Midbrain (tissue), 1 donor: ENCODE measurements around the gene PTCH1.

ENCODE experiments used
- DNase-seq: peaks from one replicate; lab custom pipeline; 2025; lab: John Stamatoyannopoulos, UW

PTCH1 gene

DNA sequence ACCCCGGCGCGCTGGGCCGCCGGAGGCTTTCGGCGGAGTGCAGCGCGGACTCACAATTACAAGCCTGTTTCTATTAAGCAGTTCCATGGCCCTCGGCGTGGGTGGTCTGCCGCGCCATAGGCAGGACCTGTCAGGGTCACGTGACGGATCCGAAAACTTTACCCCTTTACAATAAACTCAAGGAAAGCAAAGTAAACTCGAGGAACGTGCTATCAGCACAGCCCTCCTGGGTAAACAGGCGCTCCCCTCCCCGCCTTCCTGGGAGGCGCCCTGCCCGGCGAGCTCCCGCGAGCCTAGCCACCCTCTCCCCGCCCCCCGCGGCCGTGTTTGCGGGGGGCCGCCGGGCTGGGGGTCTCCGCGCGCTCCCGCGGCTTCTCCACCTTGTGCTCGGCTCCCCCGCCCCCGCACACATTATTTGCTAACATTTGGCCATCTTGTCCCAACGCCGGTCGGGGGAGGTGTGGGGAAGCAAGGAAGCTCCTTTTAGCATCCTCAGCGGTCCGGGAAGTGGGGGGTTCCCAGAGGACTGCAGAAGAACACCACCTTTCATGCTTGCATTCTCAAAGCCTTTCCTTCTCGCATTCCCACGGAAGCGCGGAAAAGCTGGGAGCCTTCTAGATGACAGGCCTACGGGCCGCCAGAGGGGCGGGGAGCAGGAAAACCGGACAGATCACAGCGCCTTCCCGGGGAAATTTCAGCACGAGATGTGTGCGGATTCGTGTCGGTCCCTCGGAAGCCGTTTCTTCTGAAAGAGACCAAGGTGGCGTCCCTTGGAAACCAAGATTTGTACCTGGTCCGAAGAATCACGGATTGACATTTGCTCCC lies at the start of gene PTCH1:
Gene PTCH1 (minus strand): TSS at position 238 of the 825 bp plus-strand sequence.
- DNase-seq, result peak; percentile 53

DNA sequence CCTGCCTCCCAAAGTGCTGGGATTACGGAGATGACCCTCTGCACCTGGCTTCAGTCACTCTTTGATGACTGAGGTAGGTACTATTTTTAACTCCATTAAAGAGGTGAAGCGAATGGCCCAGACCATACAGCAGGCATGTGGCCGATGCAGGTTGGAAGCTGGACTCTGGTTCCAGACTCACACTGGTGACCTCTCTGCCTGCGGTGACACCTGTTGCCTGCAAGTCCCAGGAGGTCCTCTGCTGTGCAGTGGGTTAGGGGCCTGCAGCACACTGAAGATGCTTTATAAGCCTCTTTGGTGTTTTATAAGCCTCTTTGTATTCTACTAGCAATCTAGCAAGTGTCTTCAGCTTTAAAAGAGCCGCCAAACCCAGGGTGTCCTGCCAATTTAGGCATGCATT lies 49.2 kb upstream of the PTCH1 start:
- no peak for DNase-seq

DNA sequence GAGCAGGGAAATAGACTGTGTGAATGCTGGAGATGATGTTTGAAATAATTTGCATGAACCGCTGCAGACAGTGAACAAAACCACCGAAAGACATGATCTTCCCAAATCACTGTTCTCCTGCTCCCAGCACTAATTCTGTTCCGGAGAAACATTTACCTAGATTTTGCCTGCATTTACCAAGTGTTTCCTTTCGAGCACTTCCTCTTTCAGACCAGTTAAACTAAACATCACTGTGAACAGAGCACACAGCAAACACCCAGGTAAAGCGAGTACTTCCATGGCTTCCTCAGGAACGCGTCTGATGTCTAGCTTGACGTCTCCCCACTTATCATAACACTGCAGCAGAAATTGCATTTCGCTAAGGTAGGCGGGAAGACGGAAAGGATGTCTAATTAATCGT lies 45.1 kb upstream of the PTCH1 start:
- no peak for DNase-seq

DNA sequence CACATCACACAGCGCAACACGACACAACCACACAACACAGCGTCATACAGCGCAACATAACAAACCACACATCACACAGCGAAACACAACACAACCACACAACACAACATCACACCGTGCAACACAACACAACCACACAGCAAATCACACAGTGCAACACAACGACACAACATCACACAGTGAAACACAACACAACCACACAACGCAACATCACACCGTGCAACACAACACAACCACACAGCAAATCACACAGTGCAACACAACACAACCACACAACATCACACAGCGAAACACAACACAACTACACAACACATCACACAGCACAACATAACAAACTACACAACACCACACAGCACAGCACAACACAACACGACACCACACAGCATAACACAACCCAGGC lies 40.4 kb upstream of the PTCH1 start:
- DNase-seq, result no peak

GRCh38 chr9:95556521-95556920 lies 39.8 kb upstream of the PTCH1 start:
- no peak for DNase-seq

GRCh38 chr9:95552814-95553546 lies 36.2 kb upstream of the PTCH1 start:
- no peak for DNase-seq

- no peak for DNase-seq
Observed at GRCh38 chr9:95552255-95552654, 35.5 kb upstream of the PTCH1 start.

- no peak for DNase-seq
Observed at GRCh38 chr9:95551406-95551805, 34.6 kb upstream of the PTCH1 start.

DNA sequence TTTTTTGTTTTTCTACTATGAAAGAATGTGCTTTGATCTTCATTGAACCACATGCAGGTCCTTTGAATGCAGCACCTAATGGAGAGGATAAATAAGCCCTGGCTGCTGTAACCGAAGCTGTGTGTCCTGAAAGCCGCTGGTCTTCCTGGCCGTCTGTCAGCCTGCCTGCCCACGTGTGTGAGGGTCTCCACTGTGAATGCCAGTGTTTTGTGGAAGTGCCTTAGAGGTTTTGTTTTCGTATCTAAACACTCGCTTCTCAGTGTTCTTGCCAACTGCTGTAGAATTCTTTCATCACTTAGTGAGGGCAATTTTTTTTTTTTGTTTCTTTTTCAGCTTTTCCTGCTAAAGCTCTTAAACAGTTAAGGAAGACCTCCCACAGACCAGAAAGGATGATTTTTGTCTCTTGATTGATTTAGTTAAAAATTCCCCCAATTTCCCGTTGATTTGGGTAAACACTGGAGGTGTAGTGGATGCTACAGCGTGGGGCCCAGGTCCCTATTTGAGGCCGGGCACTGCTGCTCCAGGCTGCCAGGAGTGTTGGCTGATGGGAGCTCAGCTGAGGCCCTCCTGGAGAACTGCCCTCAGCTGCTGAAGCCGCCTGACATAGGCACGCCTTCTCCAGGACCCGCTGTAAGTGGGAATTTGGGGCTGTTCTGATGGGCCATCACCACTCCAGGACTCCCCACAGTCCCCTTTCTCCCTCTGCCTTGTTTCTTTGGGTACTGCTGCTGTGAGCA lies 29.2 kb upstream of the PTCH1 start:
- no peak for DNase-seq

- DNase-seq, result no peak
Observed at GRCh38 chr9:95533996-95534680, 17.4 kb upstream of the PTCH1 start.

- no peak for DNase-seq
Observed at GRCh38 chr9:95529910-95530309, 13.1 kb upstream of the PTCH1 start.

DNA sequence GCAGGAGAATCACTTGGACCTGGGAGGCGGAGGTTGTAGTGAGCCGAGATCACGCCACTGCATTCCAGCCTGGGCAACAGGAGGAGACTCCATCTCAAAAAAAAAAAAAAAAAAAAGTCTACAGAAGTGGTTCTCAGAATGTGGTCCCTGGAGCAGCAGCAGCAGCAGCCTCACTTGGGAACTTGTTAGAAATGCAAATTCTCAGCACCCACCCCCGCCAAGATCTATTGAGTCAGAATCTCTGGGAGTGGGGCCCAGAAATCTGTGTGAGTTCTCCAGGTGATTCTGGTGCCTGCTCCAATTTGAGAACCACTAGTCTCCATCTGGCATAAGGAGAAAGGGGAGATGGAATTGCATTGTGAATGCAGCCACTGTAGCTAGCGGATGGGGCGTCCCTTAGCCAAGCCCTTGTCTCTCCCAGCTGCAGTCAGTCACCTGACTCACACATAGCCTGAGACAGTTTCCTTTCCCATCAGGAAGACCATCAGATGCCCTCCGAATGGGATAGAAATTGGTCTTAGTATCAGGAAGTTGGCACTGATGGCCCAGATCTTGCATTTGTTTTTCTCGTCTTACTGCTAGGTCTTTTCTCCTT lies 12.2 kb upstream of the PTCH1 start:
- no peak for DNase-seq

- DNase-seq, result no peak
Observed at GRCh38 chr9:95522871-95523370, 6.2 kb upstream of the PTCH1 start.

GRCh38 chr9:95521699-95522098 lies 4.9 kb upstream of the PTCH1 start:
- DNase-seq, result no peak

DNA sequence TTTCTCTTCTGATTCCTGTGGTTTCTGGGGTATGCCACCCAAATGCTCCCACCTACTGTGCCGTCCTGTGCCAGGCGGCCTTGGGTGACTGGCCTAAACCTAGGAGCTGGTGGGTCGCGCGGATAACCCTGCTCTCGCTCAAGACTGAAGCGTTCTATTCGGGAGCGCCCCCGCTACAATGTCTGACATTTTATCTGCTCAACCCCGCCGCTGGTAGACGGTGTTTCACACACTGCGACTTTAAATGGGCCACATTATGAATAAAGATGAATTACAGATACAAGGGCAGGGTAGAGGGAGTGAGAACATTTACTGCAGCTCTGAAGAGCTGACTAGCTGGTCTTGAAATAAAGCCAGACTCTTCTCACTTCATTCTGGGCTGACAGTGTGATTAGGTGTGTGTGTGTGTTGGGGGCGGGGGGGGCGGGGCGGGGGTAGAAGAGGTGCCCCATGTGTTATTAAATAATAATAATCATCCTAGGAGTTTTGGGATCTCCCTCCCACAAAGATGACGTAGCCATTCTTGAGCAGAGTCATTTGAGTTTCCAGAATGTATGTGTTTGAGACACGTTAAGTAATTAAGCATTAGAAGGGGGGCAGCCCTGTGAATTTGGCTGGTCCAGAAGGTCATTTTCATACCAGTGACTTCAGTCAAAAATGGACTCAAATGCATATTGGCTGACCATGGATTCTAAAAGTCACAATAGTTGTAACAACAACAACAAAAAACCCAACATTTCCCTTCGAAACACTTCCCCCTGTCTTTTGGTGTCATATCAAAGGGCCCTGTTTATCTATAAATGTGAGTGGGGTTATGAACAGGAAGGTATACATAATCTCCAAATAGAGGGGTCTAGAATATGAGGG lies 1.0 kb upstream of the PTCH1 start:
- DNase-seq, result no peak

DNA sequence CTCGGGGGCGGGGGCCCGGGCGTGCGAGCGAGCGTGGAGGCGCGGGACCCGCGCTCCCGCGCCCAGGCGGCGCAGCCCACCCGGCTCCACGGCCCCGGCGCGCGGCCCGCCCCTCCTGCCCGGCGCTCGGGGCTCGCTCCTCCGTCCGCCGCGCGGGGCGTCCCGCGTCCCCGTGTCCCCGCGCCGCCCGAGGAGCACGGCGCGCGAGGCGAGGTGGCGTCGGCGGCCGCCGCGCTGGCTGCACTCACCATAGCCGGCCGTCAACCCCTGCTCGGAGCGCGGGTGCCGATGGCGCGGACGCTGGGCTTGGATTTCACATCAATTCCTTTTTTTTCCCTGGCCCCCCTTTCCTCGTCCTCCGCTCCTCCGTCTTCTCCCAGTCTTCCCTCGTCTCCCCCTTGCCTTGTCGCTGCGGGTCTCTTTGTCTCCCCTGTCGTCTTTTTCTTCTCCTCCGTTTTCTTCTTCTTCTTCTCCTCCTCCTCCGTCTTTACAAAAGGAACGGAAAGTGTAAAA lies 494 bp downstream of the PTCH1 start:
- DNase-seq, result no peak

GRCh38 chr9:95515272-95516113 lies 1.3 kb downstream of the PTCH1 start:
- DNase-seq, result no peak

- no peak for DNase-seq
Observed at GRCh38 chr9:95514342-95514741, 2.4 kb downstream of the PTCH1 start.

DNA sequence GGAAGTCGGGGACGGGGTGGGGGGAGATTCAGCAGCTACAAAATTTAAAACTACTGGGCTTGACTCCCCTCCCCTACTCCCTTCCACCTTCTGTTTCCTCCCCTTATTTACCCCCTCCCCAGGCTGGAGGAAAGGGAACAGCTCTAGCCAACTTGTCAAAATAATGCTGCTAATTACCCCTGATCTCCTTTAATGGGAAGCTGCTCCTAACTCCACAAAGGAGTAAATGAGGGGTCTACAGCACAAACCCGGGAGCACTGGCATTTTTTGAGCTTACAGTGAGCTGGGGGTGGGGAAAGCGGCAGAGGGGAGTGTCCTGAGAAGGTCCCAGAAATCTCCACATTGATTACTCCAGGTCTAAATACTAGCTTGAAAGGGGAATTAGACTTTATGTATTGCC lies 3.1 kb downstream of the PTCH1 start:
- no peak for DNase-seq
